Breast epithelium (tissue), 3 donors: ENCODE data around the gene IRF6.

Experiments used
- CTCF ChIP-seq, 3 donors: fragments of 450-650 bp; IDR thresholded peaks; one replicate each; pipeline ENCODE4 v1.5.1; 2016 to 2017; ENCODE audit warnings: antibody characterized with exemption in 3 of 3, mild to moderate bottlenecking in 3 of 3, moderate library complexity in 3 of 3
- POLR2A ChIP-seq: fragments of 450-650 bp; IDR thresholded peaks from one replicate; pipeline ENCODE4 v1.6.1; 2016; ENCODE audit warnings: antibody characterized with exemption, mild to moderate bottlenecking, moderate library complexity
- POLR2AphosphoS5 ChIP-seq, 3 donors: sonication (generic); formaldehyde crosslinking; IDR thresholded peaks; one replicate each; pipeline ENCODE4 v1.6.1; 2017; ENCODE audit warnings: antibody characterized with exemption in 3 of 3

DNA sequence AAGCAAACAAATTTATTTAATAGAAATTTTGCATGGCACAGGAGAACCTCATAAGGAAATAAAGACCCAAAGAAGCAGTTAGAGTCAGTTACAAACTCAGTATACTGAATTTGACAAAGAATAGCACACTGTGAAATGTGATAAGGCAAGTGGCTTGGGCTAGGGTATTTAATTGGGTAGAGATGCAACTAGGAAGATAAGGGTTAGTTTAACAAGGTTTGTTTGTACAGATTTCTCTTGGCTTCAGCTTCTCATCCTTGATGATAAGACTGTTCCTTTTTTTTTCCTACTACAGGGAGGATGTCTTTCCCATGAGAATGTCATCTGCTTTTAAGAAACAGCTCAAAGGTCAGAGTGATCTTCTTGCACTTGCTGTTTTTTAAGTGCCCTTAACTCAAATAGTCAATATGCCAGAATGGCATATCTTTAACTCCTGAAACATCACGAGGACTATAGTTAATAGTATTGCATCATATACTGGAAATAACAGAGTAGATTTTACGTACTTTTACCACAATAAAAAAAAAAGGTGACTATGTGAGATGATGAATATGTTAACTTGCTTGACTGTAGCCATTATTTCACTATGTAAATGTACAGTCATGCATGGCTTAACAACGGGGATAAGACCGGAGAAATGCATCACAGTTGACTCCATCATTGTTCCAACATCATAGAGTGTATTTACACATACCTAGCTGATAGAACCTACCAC is 59.3 kb downstream of the IRF6 start:
- TF ChIP-seq CTCF (IDR thresholded peaks at IDR 0.05), result no peak
- no peak for TF ChIP-seq POLR2AphosphoS5 (IDR thresholded peaks at IDR 0.05)
- TF ChIP-seq POLR2A, result no peak
